Measurements from ENCODE around the gene ANXA4.

Gene ANXA4

DNA sequence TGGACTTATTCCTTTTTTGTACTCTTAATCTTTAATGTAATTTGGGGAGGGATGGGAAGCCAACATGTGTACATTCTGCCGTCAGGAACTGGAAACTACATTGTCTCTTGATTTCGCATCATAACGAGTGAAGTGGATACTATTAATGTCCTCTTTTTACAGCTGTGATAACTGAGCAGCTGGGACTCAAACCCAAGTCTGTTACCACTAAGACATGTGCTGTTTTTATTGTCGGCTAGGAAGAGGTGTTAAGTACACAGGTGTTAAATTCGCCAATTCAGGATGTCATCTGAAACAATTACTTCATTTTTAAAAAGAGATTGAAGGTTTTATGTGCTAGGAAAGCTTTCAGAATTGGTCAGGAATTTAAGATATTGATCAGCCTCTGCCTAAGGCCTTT, 94.4 kb downstream of the ANXA4 start:
- no peak overlapping the region for H3K27ac Mint-ChIP-seq
- no peaks in the 10 kb centered on the region for H3K27me3 Mint-ChIP-seq (ENCODE audit: low read depth)
- H3K36me3 Mint-ChIP-seq (ENCODE audit: low read depth) = peaks cover 27% of the 10 kb centered on the region
- peaks cover 37% of the 10 kb centered on the region for H3K4me1 Mint-ChIP-seq (ENCODE audit: low read depth)
- no peaks in the 10 kb centered on the region for H3K9me3 Mint-ChIP-seq
- H3K4me3 Mint-ChIP-seq = no peak overlapping the region

DNA sequence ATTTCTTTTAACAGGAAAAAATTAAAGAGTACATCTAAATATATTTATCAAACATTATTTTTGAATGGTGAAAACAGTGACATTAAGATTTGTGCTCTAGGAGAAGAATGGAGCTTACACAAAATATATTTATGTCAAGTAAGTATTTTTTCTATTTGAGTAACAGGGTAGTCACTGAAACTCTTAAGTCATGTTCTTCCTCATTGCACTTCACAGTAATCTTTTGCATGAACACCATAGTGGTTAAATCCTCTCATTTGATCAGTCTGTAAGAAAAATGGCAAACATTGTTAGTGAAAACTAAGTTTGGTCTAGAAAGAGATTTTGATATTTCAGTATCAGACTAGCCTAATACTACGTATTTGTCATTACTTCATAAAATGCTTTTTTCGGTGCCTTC, 95.6 kb downstream of the ANXA4 start:
- no peak overlapping the region for H3K27ac Mint-ChIP-seq
- H3K36me3 Mint-ChIP-seq (ENCODE audit: low read depth) = peaks cover 28% of the 10 kb centered on the region
- H3K4me1 Mint-ChIP-seq (ENCODE audit: low read depth) = peaks cover 28% of the 10 kb centered on the region
- no peak overlapping the region for H3K4me3 Mint-ChIP-seq
- H3K9me3 Mint-ChIP-seq = no peaks in the 10 kb centered on the region
- no peaks in the 10 kb centered on the region for H3K27me3 Mint-ChIP-seq (ENCODE audit: low read depth)

DNA sequence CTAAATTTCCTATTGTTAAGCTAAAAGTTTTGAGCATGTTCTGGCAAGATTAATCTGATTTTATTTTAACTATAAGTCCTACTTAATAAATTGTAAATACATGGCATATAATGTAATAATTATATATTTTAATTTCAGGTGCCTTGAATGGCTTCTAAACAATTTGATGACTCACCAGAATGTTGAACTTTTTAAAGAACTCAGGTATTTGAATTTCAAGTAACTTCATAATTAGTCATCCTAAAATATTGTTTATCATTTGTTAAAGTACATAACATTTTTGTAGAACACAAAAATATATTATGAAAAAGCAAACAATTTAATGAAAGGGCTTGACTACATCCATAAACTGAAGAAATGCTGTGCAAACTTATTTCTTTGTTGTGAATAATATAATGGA, 102.1 kb downstream of the ANXA4 start:
- H3K4me3 Mint-ChIP-seq = no peak overlapping the region
- no peak overlapping the region for H3K27ac Mint-ChIP-seq
- peaks cover 31% of the 10 kb centered on the region for H3K36me3 Mint-ChIP-seq (ENCODE audit: low read depth)
- peaks cover 6% of the 10 kb centered on the region for H3K4me1 Mint-ChIP-seq (ENCODE audit: low read depth)
- no peaks in the 10 kb centered on the region for H3K9me3 Mint-ChIP-seq
- no peaks in the 10 kb centered on the region for H3K27me3 Mint-ChIP-seq (ENCODE audit: low read depth)

DNA sequence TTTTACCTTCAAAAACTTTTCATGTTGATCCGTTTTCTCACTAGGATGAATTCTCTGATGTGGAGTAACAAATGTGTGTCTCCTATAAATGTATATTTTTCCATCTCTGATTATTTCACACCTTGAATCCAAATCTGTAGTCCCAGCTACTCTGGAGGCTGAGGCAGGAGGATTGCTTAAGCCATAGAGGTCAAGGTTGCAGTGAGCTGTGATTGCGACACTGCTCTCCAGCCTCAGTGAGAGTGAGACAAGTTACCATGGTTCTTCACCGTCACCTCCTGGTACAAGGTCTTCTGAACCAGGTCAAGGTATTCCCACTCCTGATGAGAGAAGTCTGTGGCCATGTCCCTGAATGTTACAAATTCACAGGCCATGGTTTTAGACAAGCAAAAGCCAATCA, 102.6 kb downstream of the ANXA4 start:
- H3K4me1 Mint-ChIP-seq (ENCODE audit: low read depth) = peaks cover 6% of the 10 kb centered on the region
- peaks cover 30% of the 10 kb centered on the region for H3K36me3 Mint-ChIP-seq (ENCODE audit: low read depth)
- no peaks in the 10 kb centered on the region for H3K9me3 Mint-ChIP-seq
- no peak overlapping the region for H3K4me3 Mint-ChIP-seq
- H3K27me3 Mint-ChIP-seq (ENCODE audit: low read depth) = no peaks in the 10 kb centered on the region
- H3K27ac Mint-ChIP-seq = no peak overlapping the region

DNA sequence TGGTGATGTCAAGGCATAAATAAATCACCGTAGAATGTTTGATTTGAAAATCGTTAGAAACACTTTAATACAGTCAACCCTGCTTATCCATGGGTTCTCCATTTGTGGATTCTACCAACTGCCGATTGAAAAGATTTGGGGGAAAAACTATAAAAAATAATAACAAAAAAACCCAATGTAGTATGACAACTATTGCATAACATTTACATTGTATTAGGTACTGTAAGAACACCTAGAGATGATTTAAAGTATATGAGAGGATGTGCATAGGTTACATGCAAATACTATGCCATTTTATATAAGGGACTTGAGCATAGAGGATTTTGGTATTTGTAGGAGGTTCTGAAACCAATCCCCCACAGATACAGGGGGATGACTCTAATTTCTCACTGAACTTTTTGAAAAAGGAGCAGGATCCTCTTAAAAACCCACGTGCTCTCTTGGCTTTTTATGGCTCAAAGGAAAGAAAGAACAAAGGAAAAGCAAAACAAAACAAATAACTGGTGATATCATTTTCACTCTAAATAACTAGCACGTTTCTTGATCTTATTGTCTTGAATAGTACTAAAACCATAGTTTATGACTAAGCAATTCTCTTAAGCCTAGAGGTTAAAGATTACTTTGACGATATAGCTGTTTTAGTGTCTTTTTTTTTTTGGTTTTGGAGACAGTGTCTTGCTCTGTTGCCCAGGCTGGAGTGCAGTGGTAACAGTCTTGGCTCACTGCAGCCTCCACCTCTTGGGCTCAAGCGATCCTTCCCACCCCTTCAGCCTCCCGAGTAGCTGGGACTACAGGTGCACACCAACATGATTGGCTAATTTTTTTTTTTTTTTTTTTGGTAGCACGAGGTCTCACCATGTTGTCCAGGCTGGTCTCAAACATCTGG, 104.5 kb downstream of the ANXA4 start:
- H3K36me3 Mint-ChIP-seq (ENCODE audit: low read depth) = peaks cover 31% of the 10 kb centered on the region
- H3K27me3 Mint-ChIP-seq (ENCODE audit: low read depth) = no peaks in the 10 kb centered on the region
- peaks cover 6% of the 10 kb centered on the region for H3K4me1 Mint-ChIP-seq (ENCODE audit: low read depth)
- H3K9me3 Mint-ChIP-seq = no peaks in the 10 kb centered on the region
- H3K4me3 Mint-ChIP-seq = no peak overlapping the region
- no peak overlapping the region for H3K27ac Mint-ChIP-seq

DNA sequence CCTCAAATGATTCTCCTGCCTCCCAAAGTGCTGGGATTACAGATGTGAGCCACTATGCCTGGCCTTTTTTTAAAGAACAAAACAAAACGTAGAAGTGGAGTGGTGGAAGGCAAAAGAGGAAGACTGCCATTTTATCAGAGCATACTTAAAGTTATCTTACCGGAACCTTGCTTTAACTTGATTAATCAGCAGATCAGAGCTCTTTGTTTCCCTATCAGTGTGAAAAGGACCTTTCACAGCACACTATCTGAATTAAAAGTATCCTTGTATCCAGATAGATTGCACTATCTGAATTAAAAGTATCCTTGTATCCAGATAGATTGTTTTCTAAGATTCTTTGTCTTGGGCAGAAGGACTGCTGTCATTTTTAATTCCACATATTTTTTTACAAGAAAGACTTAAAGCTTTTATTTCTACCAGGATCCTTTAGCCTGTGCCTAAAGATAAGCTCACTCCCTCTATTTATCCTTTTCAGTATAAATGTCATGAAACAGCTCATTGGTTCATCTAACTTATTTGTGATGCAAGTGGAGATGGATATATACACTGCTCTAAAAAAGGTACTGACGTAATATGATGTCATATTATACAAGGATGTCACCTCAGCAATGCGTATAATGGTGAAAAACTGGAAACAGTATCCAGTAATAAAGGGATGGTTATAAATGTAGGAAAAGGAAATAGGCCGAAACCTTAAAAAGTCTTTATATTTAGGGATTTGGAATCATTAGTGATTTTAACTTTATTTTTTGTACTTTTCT, 105.3 kb downstream of the ANXA4 start:
- H3K4me1 Mint-ChIP-seq (ENCODE audit: low read depth) = peaks cover 6% of the 10 kb centered on the region
- no peak overlapping the region for H3K4me3 Mint-ChIP-seq
- no peaks in the 10 kb centered on the region for H3K9me3 Mint-ChIP-seq
- H3K27ac Mint-ChIP-seq = no peak overlapping the region
- no peaks in the 10 kb centered on the region for H3K27me3 Mint-ChIP-seq (ENCODE audit: low read depth)
- H3K36me3 Mint-ChIP-seq (ENCODE audit: low read depth) = peaks cover 28% of the 10 kb centered on the region

DNA sequence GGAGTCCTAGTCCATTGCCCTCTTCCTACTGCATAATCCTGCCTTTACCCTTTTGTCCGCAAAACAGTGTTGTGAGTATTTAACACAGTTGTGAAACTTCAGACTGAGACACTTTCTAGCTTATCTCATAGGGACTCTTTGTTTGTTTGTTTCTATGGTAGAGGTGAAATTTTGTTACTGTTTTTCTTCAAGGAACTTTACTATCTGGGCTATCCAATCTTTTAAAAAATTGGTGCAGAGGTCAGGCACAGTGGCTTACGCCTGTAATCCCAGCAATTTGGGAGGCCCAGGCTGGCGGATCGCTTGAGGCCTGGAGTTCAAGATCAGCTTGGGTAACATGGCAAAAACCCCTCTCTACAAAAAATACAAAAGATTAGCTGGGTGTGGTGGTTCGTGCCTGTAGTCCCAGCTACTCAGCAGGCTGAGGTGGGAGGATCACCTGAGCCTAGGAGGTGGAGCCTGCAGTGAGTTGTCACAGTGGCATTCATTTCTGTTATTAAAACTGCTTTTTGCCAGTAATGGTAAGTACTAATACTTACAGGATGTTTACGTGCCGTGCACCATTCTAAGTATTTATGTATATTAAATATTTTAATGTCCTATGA, 106.4 kb downstream of the ANXA4 start:
- no peak overlapping the region for H3K4me3 Mint-ChIP-seq
- no peaks in the 10 kb centered on the region for H3K9me3 Mint-ChIP-seq
- H3K36me3 Mint-ChIP-seq (ENCODE audit: low read depth) = peaks cover 28% of the 10 kb centered on the region
- no peak overlapping the region for H3K27ac Mint-ChIP-seq
- H3K4me1 Mint-ChIP-seq (ENCODE audit: low read depth) = peaks cover 6% of the 10 kb centered on the region
- no peaks in the 10 kb centered on the region for H3K27me3 Mint-ChIP-seq (ENCODE audit: low read depth)

DNA sequence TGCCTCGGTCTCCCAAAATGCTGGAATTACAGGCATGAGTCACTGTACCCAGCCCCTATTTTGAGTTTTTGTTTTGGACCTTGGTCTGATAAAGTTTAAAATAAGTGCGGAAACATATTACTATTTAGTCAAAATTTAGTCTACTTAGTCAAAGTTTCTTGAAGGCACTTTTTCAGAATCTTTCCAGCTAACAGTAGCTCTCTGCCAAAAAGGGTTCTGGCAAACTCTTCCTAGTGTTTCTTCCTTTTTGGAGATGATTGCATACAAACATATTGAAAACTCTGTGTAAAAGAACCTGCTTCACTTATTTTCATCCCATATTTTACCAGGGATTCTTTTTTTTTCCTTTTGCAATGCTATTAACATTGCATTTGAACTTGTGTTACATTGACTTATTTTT, 116.3 kb downstream of the ANXA4 start:
- Mint-ChIP-seq H3K27ac (no peak overlapping the region), H3K27me3 (ENCODE audit: low read depth) (no peaks in the 10 kb centered on the region), H3K9me3 (no peaks in the 10 kb centered on the region), H3K4me1 (ENCODE audit: low read depth) (no peaks in the 10 kb centered on the region), H3K36me3 (ENCODE audit: low read depth) (peaks cover 12% of the 10 kb centered on the region), H3K4me3 (no peak overlapping the region)

DNA sequence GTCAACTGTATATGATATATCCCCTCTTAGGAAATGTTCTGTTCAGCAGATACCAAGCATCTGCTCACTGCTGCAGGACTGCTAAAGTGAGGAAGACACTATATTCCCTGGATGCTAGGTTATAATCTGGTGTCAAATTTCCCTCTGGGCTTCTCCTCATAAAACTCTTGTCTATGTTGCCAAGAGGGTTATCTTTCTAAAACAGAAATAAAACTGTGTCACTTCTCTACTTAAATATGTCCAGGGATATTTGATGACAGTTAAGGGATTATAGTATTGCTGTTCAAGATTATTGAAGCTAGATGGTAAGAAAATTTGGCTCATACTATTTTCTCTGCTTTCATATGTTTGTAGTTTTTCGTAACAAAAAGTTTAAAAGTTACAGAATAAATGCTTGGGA, 121.4 kb downstream of the ANXA4 start:
- no peak overlapping the region for H3K27ac Mint-ChIP-seq
- no peaks in the 10 kb centered on the region for H3K27me3 Mint-ChIP-seq (ENCODE audit: low read depth)
- no peaks in the 10 kb centered on the region for H3K4me1 Mint-ChIP-seq (ENCODE audit: low read depth)
- no peaks in the 10 kb centered on the region for H3K9me3 Mint-ChIP-seq
- H3K4me3 Mint-ChIP-seq = no peak overlapping the region
- peaks cover 18% of the 10 kb centered on the region for H3K36me3 Mint-ChIP-seq (ENCODE audit: low read depth)
